ENCODE data around the gene COL28A1.
"Not testable (repeated sequence)": the region's sequence is repeated elsewhere in the genome, so short reads cannot be mapped to it uniquely, and the experiment has no call there.

The COL28A1 gene

GRCh38 chr7:7481802-7482201, 53.9 kb downstream of the COL28A1 start:
- peaks cover 9% of the 10 kb centered on the region for H3K9me3 Mint-ChIP-seq
- H3K36me3 Mint-ChIP-seq (ENCODE audit: low read depth), result no peaks in the 10 kb centered on the region
- no peaks in the 10 kb centered on the region for H3K4me1 Mint-ChIP-seq (ENCODE audit: low read depth)
- no peaks in the 10 kb centered on the region for H3K27me3 Mint-ChIP-seq
- H3K27ac Mint-ChIP-seq, result no peak overlapping the region
- H3K4me3 Mint-ChIP-seq, result no peak overlapping the region

- H3K4me1 Mint-ChIP-seq (ENCODE audit: low read depth), result no peaks in the 10 kb centered on the region
- no peak overlapping the region for H3K27ac Mint-ChIP-seq
Measured at GRCh38 chr7:7479275-7479805, 56.3 kb downstream of the COL28A1 start.

GRCh38 chr7:7478569-7478968, 57.1 kb downstream of the COL28A1 start:
- Mint-ChIP-seq H3K9me3 (peaks cover 4% of the 10 kb centered on the region), H3K4me3 (no peak overlapping the region), H3K4me1 (ENCODE audit: low read depth) (no peaks in the 10 kb centered on the region), H3K36me3 (ENCODE audit: low read depth) (no peaks in the 10 kb centered on the region), H3K27ac (no peak overlapping the region), H3K27me3 (no peaks in the 10 kb centered on the region)

More at GRCh38 chr7:7479275-7479805, 56.3 kb downstream of the COL28A1 start:
- Mint-ChIP-seq H3K36me3 (ENCODE audit: low read depth) (no peaks in the 10 kb centered on the region), H3K27me3 (no peaks in the 10 kb centered on the region), H3K4me3 (no peak overlapping the region), H3K9me3 (peaks cover 4% of the 10 kb centered on the region)

- not testable (repeated sequence) for H3K27ac Mint-ChIP-seq; H3K4me1 Mint-ChIP-seq (ENCODE audit: low read depth); H3K27me3 Mint-ChIP-seq; H3K4me3 Mint-ChIP-seq; H3K9me3 Mint-ChIP-seq; H3K36me3 Mint-ChIP-seq (ENCODE audit: low read depth)
Measured at GRCh38 chr7:7477641-7478040, 58.0 kb downstream of the COL28A1 start.

GRCh38 chr7:7476381-7476780, 59.3 kb downstream of the COL28A1 start:
- Mint-ChIP-seq H3K4me3 (no peak overlapping the region), H3K36me3 (ENCODE audit: low read depth) (no peaks in the 10 kb centered on the region), H3K9me3 (no peaks in the 10 kb centered on the region), H3K4me1 (ENCODE audit: low read depth) (no peaks in the 10 kb centered on the region), H3K27me3 (no peaks in the 10 kb centered on the region), H3K27ac (no peak overlapping the region)

- Mint-ChIP-seq H3K27me3 (no peaks in the 10 kb centered on the region), H3K36me3 (ENCODE audit: low read depth) (no peaks in the 10 kb centered on the region), H3K4me1 (ENCODE audit: low read depth) (no peaks in the 10 kb centered on the region), H3K9me3 (no peaks in the 10 kb centered on the region), H3K27ac (no peak overlapping the region), H3K4me3 (no peak overlapping the region)
Measured at GRCh38 chr7:7475601-7476000, 60.1 kb downstream of the COL28A1 start.

- Mint-ChIP-seq H3K4me1 (ENCODE audit: low read depth) (no peaks in the 10 kb centered on the region), H3K27ac (no peak overlapping the region), H3K27me3 (no peaks in the 10 kb centered on the region), H3K4me3 (no peak overlapping the region), H3K9me3 (no peaks in the 10 kb centered on the region), H3K36me3 (ENCODE audit: low read depth) (no peaks in the 10 kb centered on the region)
Measured at GRCh38 chr7:7474436-7474835, 61.2 kb downstream of the COL28A1 start.

GRCh38 chr7:7464991-7465765, 70.5 kb downstream of the COL28A1 start:
- not testable (repeated sequence) for H3K27me3 Mint-ChIP-seq, H3K9me3 Mint-ChIP-seq

GRCh38 chr7:7454000-7454399, 81.7 kb downstream of the COL28A1 start:
- Mint-ChIP-seq H3K4me3 (no peak overlapping the region), H3K27me3 (no peaks in the 10 kb centered on the region), H3K4me1 (ENCODE audit: low read depth) (no peaks in the 10 kb centered on the region), H3K27ac (no peak overlapping the region), H3K9me3 (peaks cover 6% of the 10 kb centered on the region), H3K36me3 (ENCODE audit: low read depth) (no peaks in the 10 kb centered on the region)

More at GRCh38 chr7:7464991-7465765, 70.5 kb downstream of the COL28A1 start:
- H3K36me3 Mint-ChIP-seq (ENCODE audit: low read depth); H3K4me1 Mint-ChIP-seq (ENCODE audit: low read depth); H3K4me3 Mint-ChIP-seq; H3K27ac Mint-ChIP-seq: not testable (repeated sequence)

GRCh38 chr7:7452652-7453051, 83.0 kb downstream of the COL28A1 start:
- Mint-ChIP-seq H3K27me3 (no peaks in the 10 kb centered on the region), H3K4me3 (no peak overlapping the region), H3K9me3 (peaks cover 12% of the 10 kb centered on the region), H3K4me1 (ENCODE audit: low read depth) (no peaks in the 10 kb centered on the region), H3K27ac (no peak overlapping the region), H3K36me3 (ENCODE audit: low read depth) (peaks cover 4% of the 10 kb centered on the region)

- Mint-ChIP-seq H3K9me3 (peaks cover 15% of the 10 kb centered on the region), H3K4me3 (no peak overlapping the region), H3K27me3 (no peaks in the 10 kb centered on the region), H3K4me1 (ENCODE audit: low read depth) (no peaks in the 10 kb centered on the region), H3K36me3 (ENCODE audit: low read depth) (peaks cover 4% of the 10 kb centered on the region), H3K27ac (no peak overlapping the region)
Measured at GRCh38 chr7:7452119-7452518, 83.6 kb downstream of the COL28A1 start.

GRCh38 chr7:7449055-7449454, 86.6 kb downstream of the COL28A1 start:
- Mint-ChIP-seq H3K9me3 (peaks cover 21% of the 10 kb centered on the region), H3K4me3 (no peak overlapping the region), H3K4me1 (ENCODE audit: low read depth) (peaks cover under 1% of the 10 kb centered on the region)

GRCh38 chr7:7446616-7447015, 89.1 kb downstream of the COL28A1 start:
- Mint-ChIP-seq H3K27me3 (no peaks in the 10 kb centered on the region), H3K9me3 (peaks cover 21% of the 10 kb centered on the region), H3K4me1 (ENCODE audit: low read depth) (peaks cover 9% of the 10 kb centered on the region), H3K36me3 (ENCODE audit: low read depth) (peaks cover 4% of the 10 kb centered on the region), H3K27ac (no peak overlapping the region), H3K4me3 (no peak overlapping the region)

More at GRCh38 chr7:7449055-7449454, 86.6 kb downstream of the COL28A1 start:
- no peaks in the 10 kb centered on the region for H3K27me3 Mint-ChIP-seq
- H3K36me3 Mint-ChIP-seq (ENCODE audit: low read depth), result peaks cover 4% of the 10 kb centered on the region
- no peak overlapping the region for H3K27ac Mint-ChIP-seq

GRCh38 chr7:7443806-7444350, 91.8 kb downstream of the COL28A1 start:
- peaks cover 9% of the 10 kb centered on the region for H3K4me1 Mint-ChIP-seq (ENCODE audit: low read depth)
- H3K27ac Mint-ChIP-seq, result no peak overlapping the region
- peaks cover 4% of the 10 kb centered on the region for H3K36me3 Mint-ChIP-seq (ENCODE audit: low read depth)
- H3K4me3 Mint-ChIP-seq, result no peak overlapping the region
- H3K9me3 Mint-ChIP-seq, result peaks cover 14% of the 10 kb centered on the region
- no peaks in the 10 kb centered on the region for H3K27me3 Mint-ChIP-seq

GRCh38 chr7:7439564-7439963, 96.1 kb downstream of the COL28A1 start:
- Mint-ChIP-seq H3K36me3 (ENCODE audit: low read depth) (no peaks in the 10 kb centered on the region), H3K27me3 (no peaks in the 10 kb centered on the region), H3K4me3 (no peak overlapping the region), H3K4me1 (ENCODE audit: low read depth) (peaks cover 9% of the 10 kb centered on the region), H3K27ac (no peak overlapping the region), H3K9me3 (no peaks in the 10 kb centered on the region)

Data from stimulated activated naive CD8-positive, alpha-beta T cell treated with anti-CD3 and anti-CD28 coated beads, Interleukin-15, Interleukin-2, amounts not matched to agents 100 ng/mL and 50 ng/mL, for 24 hours (primary cell).